Neural progenitor cell (in vitro differentiated cells): ENCODE measurements around the gene MEOX1.

Source experiments
- EZH2phosphoT487 ChIP-seq: fragments of 200-600 bp; sonication (generic); IDR thresholded peaks from 2 replicates; pipeline ENCODE4 v1.6.1; 2017; ENCODE audit warnings: antibody characterized with exemption
- TF ChIP-seq, protein P1 (sequence below): fragments of 200-600 bp; sonication (generic); IDR thresholded peaks from 2 replicates; pipeline ENCODE4 v1.5.1; 2017; ENCODE audit warnings: antibody characterized with exemption, mild to moderate bottlenecking

DNA sequence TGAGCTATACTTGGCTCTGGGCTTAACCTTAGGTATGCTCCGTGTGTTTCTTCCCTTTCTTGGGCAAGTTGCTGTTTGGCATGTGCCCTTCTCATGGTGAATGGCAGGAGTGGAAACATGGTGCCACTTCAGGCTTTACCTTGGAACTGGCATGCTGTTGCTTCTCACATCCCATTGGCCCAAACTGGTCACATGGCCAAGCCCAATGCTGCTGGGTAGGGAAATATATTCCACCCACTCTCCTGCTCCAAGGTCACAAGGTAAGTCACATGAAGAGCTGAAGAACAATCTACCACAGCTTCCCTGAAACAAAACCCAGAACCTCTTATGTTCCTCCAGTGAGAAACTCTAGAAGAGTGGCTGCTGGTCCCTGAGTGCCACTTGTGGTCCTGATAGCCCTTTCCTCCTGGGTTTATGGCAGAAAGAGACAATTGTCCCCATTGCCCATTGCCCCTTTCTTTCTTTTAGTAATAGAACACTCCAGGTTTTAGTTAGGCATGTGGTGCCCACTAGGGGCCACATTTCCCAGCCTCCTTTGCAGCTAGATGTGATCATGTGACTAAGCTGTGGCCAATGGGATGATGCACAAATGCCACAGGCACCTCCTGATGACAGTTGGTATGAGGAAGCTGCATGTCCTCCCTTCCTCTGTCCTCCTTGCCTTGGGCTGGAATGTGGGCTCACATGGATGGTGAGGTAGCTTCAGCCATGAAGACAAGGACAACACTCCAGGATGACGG, 50.3 kb downstream of the MEOX1 start:
- TF ChIP-seq, protein P1, sequence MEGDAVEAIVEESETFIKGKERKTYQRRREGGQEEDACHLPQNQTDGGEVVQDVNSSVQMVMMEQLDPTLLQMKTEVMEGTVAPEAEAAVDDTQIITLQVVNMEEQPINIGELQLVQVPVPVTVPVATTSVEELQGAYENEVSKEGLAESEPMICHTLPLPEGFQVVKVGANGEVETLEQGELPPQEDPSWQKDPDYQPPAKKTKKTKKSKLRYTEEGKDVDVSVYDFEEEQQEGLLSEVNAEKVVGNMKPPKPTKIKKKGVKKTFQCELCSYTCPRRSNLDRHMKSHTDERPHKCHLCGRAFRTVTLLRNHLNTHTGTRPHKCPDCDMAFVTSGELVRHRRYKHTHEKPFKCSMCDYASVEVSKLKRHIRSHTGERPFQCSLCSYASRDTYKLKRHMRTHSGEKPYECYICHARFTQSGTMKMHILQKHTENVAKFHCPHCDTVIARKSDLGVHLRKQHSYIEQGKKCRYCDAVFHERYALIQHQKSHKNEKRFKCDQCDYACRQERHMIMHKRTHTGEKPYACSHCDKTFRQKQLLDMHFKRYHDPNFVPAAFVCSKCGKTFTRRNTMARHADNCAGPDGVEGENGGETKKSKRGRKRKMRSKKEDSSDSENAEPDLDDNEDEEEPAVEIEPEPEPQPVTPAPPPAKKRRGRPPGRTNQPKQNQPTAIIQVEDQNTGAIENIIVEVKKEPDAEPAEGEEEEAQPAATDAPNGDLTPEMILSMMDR, result no peak
- no peak for TF ChIP-seq EZH2phosphoT487
